Peyer's patch (tissue), 4 donors: ENCODE results near the gene ABTB1.

Source experiments
- CTCF ChIP-seq, 6 experiments: fragments of 450-650 bp in 4 of 6; fragments of 200-600 bp in 2 of 6; sonication (generic) in 1 of 6; IDR thresholded peaks; one replicate each; pipeline ENCODE4 v1.5.1; 2017 to 2019; ENCODE audit warnings: antibody characterized with exemption in 6 of 6, mild to moderate bottlenecking in 3 of 6, moderate library complexity in 1 of 6
- POLR2A ChIP-seq, 2 donors: fragments of 450-650 bp; IDR thresholded peaks; one replicate each; pipeline ENCODE4 v1.5.1; 2017; ENCODE audit warnings: antibody characterized with exemption in 2 of 2, mild to moderate bottlenecking in 2 of 2, moderate library complexity in 2 of 2

DNA sequence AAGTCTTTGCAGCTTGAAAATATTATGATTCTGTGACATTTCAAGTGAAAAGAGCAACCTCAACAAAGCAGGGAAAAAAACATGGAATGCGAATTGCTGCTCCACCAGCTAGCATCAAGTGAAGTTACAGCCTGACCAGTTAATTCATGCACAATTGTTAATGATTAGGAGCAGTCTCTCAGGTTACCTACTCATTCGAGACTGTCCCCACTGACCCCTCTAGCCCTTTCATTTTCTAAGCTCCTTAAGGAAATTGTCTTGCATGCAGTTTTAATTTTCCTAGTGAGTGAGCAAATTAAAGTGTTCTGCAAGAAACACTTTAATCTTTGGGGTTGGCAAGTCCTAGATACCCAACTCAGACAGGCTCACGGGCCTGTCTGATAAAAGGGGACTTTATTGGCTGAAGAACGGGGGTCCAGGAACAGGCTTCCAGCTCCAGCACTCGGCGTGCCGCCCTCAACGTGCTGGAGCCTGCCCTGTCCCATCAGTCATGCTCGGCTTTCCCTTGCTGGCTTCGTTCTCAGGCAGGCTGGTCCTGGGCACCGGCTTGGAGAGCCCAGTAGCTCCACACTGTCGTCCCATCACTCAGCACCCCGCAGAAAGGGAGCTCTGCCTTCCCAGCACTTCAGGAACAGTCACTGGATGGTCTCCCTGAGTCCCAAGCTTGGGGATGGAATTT, 25.4 kb upstream of the ABTB1 start:
- TF ChIP-seq POLR2A (IDR thresholded peaks at IDR 0.05) = no peak
- TF ChIP-seq CTCF (IDR thresholded peaks at IDR 0.05) = no peak
